ENCODE results near the gene MUC13. TPM values are rescaled to one million over a fixed set of nuclear protein-coding genes. Genes with fewer than 3 reads are reported as not detected.

The MUC13 gene
- total RNA-seq, 2 donors from 2014 or later: 0.49 TPM; not detected in 1

DNA sequence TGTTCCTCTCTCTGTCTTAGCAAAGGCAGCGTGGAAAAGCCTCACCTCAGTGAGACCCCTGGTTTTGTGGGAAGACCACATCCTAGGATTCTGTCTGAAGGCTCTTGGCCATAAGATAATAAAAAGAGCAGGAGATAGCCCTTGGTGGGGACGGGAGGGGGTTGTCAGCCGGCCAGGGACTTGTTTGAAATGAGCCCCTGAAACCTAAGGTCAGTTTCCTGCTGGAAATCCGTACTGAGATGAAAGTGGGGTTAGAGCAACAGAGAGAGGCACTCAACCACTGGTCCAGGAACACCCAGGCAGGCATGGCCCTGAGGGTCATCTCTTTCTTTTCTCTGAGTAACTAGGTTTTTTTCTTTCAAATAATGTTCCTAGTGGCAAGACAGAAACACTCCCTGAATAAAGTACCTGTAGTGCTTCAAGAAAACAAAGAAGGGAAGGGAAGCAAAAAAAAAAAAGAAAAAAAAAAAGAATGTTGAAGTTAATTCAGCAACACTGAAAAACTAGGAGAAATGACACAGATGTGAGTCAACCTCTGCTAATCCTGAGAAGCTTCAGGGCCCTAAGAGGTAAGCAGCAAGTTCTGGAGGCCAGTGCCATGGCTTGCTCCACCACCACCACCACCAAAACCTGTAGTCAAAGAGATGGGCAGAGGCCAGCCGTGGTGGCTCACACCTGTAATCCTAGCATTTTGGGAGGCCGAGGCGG, 50.6 kb downstream of the MUC13 start:
- no peaks in the 10 kb centered on the region for H3K27me3 ChIP-seq (replicated peaks; ENCODE audit: insufficient read depth)
- ATAC-seq (ENCODE audit: insufficient number of reproducible peaks, low FRiP score, low read depth): no peak
- H3K4me3 ChIP-seq: no peak overlapping the region
- TF ChIP-seq, protein P1, sequence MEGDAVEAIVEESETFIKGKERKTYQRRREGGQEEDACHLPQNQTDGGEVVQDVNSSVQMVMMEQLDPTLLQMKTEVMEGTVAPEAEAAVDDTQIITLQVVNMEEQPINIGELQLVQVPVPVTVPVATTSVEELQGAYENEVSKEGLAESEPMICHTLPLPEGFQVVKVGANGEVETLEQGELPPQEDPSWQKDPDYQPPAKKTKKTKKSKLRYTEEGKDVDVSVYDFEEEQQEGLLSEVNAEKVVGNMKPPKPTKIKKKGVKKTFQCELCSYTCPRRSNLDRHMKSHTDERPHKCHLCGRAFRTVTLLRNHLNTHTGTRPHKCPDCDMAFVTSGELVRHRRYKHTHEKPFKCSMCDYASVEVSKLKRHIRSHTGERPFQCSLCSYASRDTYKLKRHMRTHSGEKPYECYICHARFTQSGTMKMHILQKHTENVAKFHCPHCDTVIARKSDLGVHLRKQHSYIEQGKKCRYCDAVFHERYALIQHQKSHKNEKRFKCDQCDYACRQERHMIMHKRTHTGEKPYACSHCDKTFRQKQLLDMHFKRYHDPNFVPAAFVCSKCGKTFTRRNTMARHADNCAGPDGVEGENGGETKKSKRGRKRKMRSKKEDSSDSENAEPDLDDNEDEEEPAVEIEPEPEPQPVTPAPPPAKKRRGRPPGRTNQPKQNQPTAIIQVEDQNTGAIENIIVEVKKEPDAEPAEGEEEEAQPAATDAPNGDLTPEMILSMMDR (IDR thresholded peaks at IDR 0.05): no peak
- no peak for DNase-seq (ENCODE audit: low spot score)
- H3K36me3 ChIP-seq: no peaks in the 10 kb centered on the region
- peaks cover 47 to 75% of the 10 kb centered on the region in 2 donors for H3K4me1 ChIP-seq (ENCODE audit: control insufficient read depth in 1 of 2, low read depth in 2 of 2)
- peak overlapping the region; percentile 92 to 97 for H3K27ac ChIP-seq
- H3K9me3 ChIP-seq: no peaks in the 10 kb centered on the region

DNA sequence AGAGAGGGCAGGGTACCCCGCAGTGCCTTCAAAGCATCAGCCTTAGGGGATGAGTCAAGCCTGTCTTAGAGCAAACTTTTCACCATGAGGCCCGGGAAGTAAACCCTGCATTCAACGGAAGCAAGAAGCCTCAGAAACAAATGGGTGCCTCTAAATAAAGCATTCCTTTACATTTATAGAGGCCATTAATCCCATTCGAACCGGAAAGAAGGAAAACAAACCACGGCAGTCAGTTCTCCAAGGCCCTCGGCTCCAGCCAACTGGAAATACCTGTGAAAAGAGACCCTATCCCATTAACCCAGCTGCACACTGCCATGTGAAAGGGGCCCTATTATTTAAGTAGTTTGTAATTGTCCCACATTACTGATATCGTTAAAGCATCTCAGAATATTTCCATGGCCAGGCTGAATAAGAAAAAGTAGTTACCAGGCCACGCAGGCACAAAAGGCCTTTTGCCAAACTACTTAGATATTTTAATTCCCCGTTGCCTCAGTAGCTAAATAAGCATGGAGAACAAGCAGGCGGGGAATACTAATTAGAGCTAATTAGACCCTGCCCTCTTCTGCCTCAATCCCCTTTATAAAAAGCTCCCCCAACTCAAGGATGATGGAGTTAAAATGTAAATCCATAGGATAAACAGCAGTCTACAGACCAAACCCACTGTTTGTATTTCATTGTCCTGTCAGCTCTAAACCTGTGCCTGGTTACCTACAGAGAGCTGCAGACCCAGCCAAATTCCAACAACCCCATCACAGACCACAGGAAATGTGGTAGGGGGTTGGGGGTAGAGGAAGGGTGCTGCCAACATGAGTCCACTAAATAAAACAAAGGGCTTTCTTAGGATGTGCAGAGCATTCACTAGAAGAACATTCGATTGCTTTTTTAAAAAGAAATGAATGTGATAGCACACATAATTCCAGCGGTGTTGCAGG, 51.5 kb downstream of the MUC13 start:
- ATAC-seq (ENCODE audit: insufficient number of reproducible peaks, low FRiP score, low read depth) (no peak), DNase-seq (ENCODE audit: low spot score) (no peak)
- no peaks in the 10 kb centered on the region for H3K27me3 ChIP-seq (replicated peaks; ENCODE audit: insufficient read depth)
- peak overlapping the region; percentile 92 to 97 for H3K27ac ChIP-seq
- peaks cover 51 to 79% of the 10 kb centered on the region in 2 donors for H3K4me1 ChIP-seq (ENCODE audit: control insufficient read depth in 1 of 2, low read depth in 2 of 2)
- H3K36me3 ChIP-seq: no peaks in the 10 kb centered on the region
- no peak overlapping the region for H3K4me3 ChIP-seq
- TF ChIP-seq, protein P1 (IDR thresholded peaks at IDR 0.05): no peak
- no peaks in the 10 kb centered on the region for H3K9me3 ChIP-seq

DNA sequence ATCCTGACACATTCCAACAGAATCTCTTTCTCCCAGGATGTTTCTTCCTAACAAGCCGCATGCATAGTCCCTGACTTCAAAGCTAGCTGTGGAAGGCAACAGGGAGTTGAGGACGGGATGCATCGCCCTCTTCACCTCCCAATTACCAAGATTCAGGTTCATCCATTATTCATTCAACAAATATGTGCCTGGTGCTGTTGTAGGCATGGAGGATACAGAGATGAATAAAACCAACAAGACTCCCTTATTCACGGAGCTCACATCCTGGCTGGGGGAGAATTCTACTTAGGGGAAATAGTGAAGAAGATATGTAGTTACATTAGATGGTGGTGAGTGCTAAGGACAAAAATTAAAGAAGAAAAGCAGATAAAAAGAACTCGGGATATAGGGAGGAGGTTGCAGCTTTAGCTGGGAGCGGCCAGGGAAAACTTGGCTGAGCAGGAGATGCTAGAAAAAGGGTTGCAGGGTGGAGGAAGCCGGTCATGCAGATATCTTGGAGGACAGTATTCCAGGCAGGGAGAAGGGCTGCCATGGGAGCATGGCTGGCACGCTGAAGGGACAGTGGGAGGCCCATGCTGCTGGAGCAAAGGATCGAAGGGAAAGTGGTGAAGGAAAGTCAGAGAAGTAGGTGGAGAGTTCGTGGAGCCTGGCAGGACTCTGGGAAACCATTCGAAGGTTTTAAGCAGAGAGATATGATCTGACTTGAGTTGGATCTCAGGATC, 52.4 kb downstream of the MUC13 start:
- TF ChIP-seq, protein P1 (IDR thresholded peaks at IDR 0.05): no peak
- no peak overlapping the region for H3K4me3 ChIP-seq
- peak overlapping the region; percentile 60 to 92 for H3K27ac ChIP-seq
- no peak for ATAC-seq (ENCODE audit: insufficient number of reproducible peaks, low FRiP score, low read depth)
- no peaks in the 10 kb centered on the region for H3K9me3 ChIP-seq
- no peaks in the 10 kb centered on the region for H3K27me3 ChIP-seq (replicated peaks; ENCODE audit: insufficient read depth)
- DNase-seq (ENCODE audit: low spot score): no peak
- no peaks in the 10 kb centered on the region for H3K36me3 ChIP-seq
- peaks cover 59 to 81% of the 10 kb centered on the region in 2 donors for H3K4me1 ChIP-seq (ENCODE audit: control insufficient read depth in 1 of 2, low read depth in 2 of 2)

DNA sequence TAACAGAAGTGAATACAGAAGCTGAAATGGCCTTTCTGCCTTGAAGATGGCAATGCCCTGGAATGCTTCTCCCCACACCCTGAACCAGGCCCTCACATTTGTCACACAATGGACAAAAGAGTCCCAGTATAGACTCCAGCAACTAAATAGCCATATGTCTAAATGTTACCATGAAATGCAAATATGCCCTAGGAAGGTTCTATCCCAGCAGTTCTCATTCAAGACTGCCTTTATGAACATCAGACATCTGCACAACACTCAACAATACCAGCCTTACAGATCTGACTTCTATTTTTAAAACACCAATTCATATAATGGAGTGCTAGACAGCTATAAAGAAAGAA, 55.2 kb downstream of the MUC13 start:
- no peaks in the 10 kb centered on the region for H3K9me3 ChIP-seq
- DNase-seq (ENCODE audit: low spot score) (no peak), ATAC-seq (ENCODE audit: insufficient number of reproducible peaks, low FRiP score, low read depth) (no peak)
- TF ChIP-seq, protein P1 (IDR thresholded peaks at IDR 0.05): no peak
- H3K27me3 ChIP-seq (replicated peaks; ENCODE audit: insufficient read depth): no peaks in the 10 kb centered on the region
- peak overlapping the region; percentile 37 for H3K4me3 ChIP-seq
- peaks cover 68 to 97% of the 10 kb centered on the region in 2 donors for H3K4me1 ChIP-seq (ENCODE audit: control insufficient read depth in 1 of 2, low read depth in 2 of 2)
- no peaks in the 10 kb centered on the region for H3K36me3 ChIP-seq
- peak overlapping the region; percentile 91 to 92 for H3K27ac ChIP-seq
